ENCODE data around the gene MGAT1.
"Not testable (repeated sequence)": the region's sequence is repeated elsewhere in the genome, so short reads cannot be mapped to it uniquely, and the experiment has no call there.

DNA sequence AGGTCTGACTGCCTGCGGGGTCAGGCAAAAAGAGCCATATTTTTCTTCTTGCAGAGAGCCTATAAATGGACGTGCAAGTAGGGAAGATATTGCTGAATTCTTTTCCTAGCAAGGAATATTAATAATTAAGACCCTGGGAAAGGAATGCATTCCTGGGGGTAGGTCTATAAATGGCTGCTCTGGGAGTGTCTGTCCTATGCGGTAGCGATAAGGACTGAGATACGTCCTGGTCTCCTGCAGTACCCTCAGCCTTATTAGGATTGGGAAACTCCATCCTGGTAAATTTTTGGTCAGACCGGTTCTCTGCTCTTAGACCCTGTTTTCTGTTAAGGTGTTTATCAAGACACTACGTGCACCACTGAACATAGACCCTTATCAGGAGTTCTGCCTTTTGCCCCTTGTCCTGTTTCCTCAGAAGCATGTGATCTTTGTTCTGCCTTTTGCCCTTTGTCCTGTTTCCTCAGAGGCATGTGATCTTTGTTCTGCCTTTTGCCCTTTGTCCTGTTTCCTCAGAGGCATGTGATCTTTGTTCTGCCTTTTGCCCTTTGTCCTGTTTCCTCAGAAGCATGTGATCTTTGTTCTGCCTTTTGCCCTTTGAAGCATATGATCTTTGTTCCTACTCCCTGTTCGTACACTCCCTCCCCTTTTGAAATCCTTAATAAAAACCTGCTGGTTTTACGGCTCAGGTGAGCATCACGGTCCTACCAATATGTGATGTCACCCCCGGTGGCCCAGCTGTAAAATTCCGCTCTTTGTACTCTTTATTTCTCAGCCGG, 26.3 kb upstream of the MGAT1 start:
- TF ChIP-seq EZH2phosphoT487 (IDR thresholded peaks at IDR 0.05; ENCODE audit: unreplicated experiment); STAT1 (IDR thresholded peaks at IDR 0.05; ENCODE audit: unreplicated experiment); POLR2AphosphoS5 (IDR thresholded peaks at IDR 0.05; ENCODE audit: low read depth); NANOG (IDR thresholded peaks at IDR 0.05; ENCODE audit: borderline replicate concordance); EZH2 (IDR thresholded peaks at IDR 0.05; ENCODE audit: low read depth, unreplicated experiment); CREB1 (CRISPR knock-in tag; IDR thresholded peaks at IDR 0.05; ENCODE audit: low read depth); JUNB (IDR thresholded peaks at IDR 0.05; ENCODE audit: unreplicated experiment): not testable (repeated sequence)
- TF ChIP-seq, protein P1, sequence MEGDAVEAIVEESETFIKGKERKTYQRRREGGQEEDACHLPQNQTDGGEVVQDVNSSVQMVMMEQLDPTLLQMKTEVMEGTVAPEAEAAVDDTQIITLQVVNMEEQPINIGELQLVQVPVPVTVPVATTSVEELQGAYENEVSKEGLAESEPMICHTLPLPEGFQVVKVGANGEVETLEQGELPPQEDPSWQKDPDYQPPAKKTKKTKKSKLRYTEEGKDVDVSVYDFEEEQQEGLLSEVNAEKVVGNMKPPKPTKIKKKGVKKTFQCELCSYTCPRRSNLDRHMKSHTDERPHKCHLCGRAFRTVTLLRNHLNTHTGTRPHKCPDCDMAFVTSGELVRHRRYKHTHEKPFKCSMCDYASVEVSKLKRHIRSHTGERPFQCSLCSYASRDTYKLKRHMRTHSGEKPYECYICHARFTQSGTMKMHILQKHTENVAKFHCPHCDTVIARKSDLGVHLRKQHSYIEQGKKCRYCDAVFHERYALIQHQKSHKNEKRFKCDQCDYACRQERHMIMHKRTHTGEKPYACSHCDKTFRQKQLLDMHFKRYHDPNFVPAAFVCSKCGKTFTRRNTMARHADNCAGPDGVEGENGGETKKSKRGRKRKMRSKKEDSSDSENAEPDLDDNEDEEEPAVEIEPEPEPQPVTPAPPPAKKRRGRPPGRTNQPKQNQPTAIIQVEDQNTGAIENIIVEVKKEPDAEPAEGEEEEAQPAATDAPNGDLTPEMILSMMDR (conservative IDR thresholded peaks at IDR 0.05; ENCODE audit: low read depth in 2 of 2): not testable (repeated sequence)
- TF ChIP-seq, protein P2, sequence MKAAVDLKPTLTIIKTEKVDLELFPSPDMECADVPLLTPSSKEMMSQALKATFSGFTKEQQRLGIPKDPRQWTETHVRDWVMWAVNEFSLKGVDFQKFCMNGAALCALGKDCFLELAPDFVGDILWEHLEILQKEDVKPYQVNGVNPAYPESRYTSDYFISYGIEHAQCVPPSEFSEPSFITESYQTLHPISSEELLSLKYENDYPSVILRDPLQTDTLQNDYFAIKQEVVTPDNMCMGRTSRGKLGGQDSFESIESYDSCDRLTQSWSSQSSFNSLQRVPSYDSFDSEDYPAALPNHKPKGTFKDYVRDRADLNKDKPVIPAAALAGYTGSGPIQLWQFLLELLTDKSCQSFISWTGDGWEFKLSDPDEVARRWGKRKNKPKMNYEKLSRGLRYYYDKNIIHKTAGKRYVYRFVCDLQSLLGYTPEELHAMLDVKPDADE (IDR thresholded peaks at IDR 0.05): not testable (repeated sequence)
- TF ChIP-seq, protein P3, sequence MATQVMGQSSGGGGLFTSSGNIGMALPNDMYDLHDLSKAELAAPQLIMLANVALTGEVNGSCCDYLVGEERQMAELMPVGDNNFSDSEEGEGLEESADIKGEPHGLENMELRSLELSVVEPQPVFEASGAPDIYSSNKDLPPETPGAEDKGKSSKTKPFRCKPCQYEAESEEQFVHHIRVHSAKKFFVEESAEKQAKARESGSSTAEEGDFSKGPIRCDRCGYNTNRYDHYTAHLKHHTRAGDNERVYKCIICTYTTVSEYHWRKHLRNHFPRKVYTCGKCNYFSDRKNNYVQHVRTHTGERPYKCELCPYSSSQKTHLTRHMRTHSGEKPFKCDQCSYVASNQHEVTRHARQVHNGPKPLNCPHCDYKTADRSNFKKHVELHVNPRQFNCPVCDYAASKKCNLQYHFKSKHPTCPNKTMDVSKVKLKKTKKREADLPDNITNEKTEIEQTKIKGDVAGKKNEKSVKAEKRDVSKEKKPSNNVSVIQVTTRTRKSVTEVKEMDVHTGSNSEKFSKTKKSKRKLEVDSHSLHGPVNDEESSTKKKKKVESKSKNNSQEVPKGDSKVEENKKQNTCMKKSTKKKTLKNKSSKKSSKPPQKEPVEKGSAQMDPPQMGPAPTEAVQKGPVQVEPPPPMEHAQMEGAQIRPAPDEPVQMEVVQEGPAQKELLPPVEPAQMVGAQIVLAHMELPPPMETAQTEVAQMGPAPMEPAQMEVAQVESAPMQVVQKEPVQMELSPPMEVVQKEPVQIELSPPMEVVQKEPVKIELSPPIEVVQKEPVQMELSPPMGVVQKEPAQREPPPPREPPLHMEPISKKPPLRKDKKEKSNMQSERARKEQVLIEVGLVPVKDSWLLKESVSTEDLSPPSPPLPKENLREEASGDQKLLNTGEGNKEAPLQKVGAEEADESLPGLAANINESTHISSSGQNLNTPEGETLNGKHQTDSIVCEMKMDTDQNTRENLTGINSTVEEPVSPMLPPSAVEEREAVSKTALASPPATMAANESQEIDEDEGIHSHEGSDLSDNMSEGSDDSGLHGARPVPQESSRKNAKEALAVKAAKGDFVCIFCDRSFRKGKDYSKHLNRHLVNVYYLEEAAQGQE (IDR thresholded peaks at IDR 0.05; ENCODE audit: unreplicated experiment): not testable (repeated sequence)
